SK-N-SH (cell line): ENCODE results near the gene SPAST.

ENCODE experiments used
- GABPA ChIP-seq: IDR thresholded peaks from 2 replicates; pipeline ENCODE4 v1.4.0; 2012; ENCODE audit warnings: low read depth, mild to moderate bottlenecking
- TF ChIP-seq, protein P1 (sequence below): fragments of 200-600 bp; sonication (generic); IDR thresholded peaks from 2 replicates; pipeline ENCODE4 v1.6.1; 2017; ENCODE audit warnings: antibody characterized with exemption, mild to moderate bottlenecking, moderate library complexity

DNA sequence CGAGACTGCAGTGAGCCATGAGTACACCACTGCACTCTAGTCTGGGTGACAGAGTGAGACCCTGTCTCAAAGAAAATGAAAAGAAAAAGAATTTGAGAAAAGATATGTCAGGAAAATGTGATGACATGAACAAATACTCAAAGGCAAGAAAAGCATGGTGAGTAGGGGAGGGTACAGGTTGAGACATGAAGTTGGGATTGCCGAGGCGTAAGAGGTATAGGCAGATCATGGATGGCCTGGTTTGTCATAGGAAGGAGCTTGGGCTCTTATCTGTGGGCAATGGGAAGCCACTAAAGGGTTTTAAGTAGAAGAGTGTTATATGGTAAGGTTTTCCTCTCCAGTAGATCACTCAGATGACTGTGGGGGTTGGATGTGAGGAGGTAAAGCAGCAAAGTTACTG lies 32.3 kb downstream of the SPAST start:
- TF ChIP-seq, protein P1, sequence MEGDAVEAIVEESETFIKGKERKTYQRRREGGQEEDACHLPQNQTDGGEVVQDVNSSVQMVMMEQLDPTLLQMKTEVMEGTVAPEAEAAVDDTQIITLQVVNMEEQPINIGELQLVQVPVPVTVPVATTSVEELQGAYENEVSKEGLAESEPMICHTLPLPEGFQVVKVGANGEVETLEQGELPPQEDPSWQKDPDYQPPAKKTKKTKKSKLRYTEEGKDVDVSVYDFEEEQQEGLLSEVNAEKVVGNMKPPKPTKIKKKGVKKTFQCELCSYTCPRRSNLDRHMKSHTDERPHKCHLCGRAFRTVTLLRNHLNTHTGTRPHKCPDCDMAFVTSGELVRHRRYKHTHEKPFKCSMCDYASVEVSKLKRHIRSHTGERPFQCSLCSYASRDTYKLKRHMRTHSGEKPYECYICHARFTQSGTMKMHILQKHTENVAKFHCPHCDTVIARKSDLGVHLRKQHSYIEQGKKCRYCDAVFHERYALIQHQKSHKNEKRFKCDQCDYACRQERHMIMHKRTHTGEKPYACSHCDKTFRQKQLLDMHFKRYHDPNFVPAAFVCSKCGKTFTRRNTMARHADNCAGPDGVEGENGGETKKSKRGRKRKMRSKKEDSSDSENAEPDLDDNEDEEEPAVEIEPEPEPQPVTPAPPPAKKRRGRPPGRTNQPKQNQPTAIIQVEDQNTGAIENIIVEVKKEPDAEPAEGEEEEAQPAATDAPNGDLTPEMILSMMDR: no peak
- no peak for TF ChIP-seq GABPA
